ENCODE measurements around the gene ALG1.
"Not testable (repeated sequence)": the region's sequence is repeated elsewhere in the genome, so short reads cannot be mapped to it uniquely, and the experiment has no call there.

The ALG1 gene

GRCh38 chr16:5084802-5085201, 13.2 kb downstream of the ALG1 start:
- FAIRE-seq; DNase-seq (ENCODE audit: insufficient read length): not testable (repeated sequence)

- FAIRE-seq; DNase-seq (ENCODE audit: insufficient read length): not testable (repeated sequence)
Observed at GRCh38 chr16:5085716-5086115, 14.1 kb downstream of the ALG1 start.

GRCh38 chr16:5088086-5088790, 16.6 kb downstream of the ALG1 start:
- DNase-seq (ENCODE audit: insufficient read length); FAIRE-seq: not testable (repeated sequence)

- not testable (repeated sequence) for FAIRE-seq; DNase-seq (ENCODE audit: insufficient read length)
Observed at GRCh38 chr16:5088936-5089335, 17.3 kb downstream of the ALG1 start.

GRCh38 chr16:5089911-5090555, 18.4 kb downstream of the ALG1 start:
- DNase-seq (ENCODE audit: insufficient read length); FAIRE-seq: not testable (repeated sequence)

GRCh38 chr16:5090592-5090991, 18.9 kb downstream of the ALG1 start:
- not testable (repeated sequence) for DNase-seq (ENCODE audit: insufficient read length); FAIRE-seq

GRCh38 chr16:5093081-5093480, 21.4 kb downstream of the ALG1 start:
- DNase-seq (ENCODE audit: insufficient read length); FAIRE-seq: not testable (repeated sequence)

- DNase-seq (ENCODE audit: insufficient read length): not testable (repeated sequence)
Observed at GRCh38 chr16:5093746-5094145, 22.1 kb downstream of the ALG1 start.

GRCh38 chr16:5095145-5095830, 23.6 kb downstream of the ALG1 start:
- not testable (repeated sequence) for FAIRE-seq

More at GRCh38 chr16:5093746-5094145, 22.1 kb downstream of the ALG1 start:
- FAIRE-seq: not testable (repeated sequence)

GRCh38 chr16:5096437-5097060, 24.9 kb downstream of the ALG1 start:
- not testable (repeated sequence) for FAIRE-seq; DNase-seq (ENCODE audit: insufficient read length)

More at GRCh38 chr16:5095145-5095830, 23.6 kb downstream of the ALG1 start:
- DNase-seq (ENCODE audit: insufficient read length): not testable (repeated sequence)

- DNase-seq (ENCODE audit: insufficient read length); FAIRE-seq: not testable (repeated sequence)
Observed at GRCh38 chr16:5097061-5097469, 25.4 kb downstream of the ALG1 start.

GRCh38 chr16:5097470-5098220, 26.0 kb downstream of the ALG1 start, which contains the start of gene EEF2KMT:
Gene EEF2KMT, minus strand, starts transcription at chr16:5097795. Its CDS starts 56 bp downstream, at chr16:5097739.
- FAIRE-seq: peak; percentile 40
- TF ChIP-seq POLR2A (IDR thresholded peaks at IDR 0.05; ENCODE audit: low read depth, low read length) (peak; percentile 29; the same call in 1 of the 2 replicates), TAF1 (IDR thresholded peaks at IDR 0.05; ENCODE audit: borderline replicate concordance, low read depth, low read length) (0 out of 2 replicates have a peak, but pooled peaks have one; percentile 32)
- DNase-seq (ENCODE audit: insufficient read length): peak; percentile 84

- peak; percentile 36 for FAIRE-seq
- DNase-seq (ENCODE audit: insufficient read length): peak; percentile 25
Observed at GRCh38 chr16:5098221-5099159, 26.8 kb downstream of the ALG1 start.

- FAIRE-seq; DNase-seq (ENCODE audit: insufficient read length): not testable (repeated sequence)
Observed at GRCh38 chr16:5099174-5099573, 27.5 kb downstream of the ALG1 start.

GRCh38 chr16:5103296-5104032, 31.8 kb downstream of the ALG1 start:
- not testable (repeated sequence) for FAIRE-seq; DNase-seq (ENCODE audit: insufficient read length)

- not testable (repeated sequence) for DNase-seq (ENCODE audit: insufficient read length); FAIRE-seq
Observed at GRCh38 chr16:5105039-5105438, 33.4 kb downstream of the ALG1 start.
